Measurements from ENCODE around the gene TCP1. TPM values are rescaled to one million over a fixed set of nuclear protein-coding genes. Genes with fewer than 3 reads are reported as not detected.
A peak's percentile ranks its signal among the peaks of the same experiment; 100 is the strongest.

The TCP1 gene
- total RNA-seq, 1 donor from 2014 or later = 254 TPM

- peaks cover 5% of the 10 kb centered on the region for H3K9me3 Mint-ChIP-seq (ENCODE audit: unreplicated experiment)
- H3K4me3 Mint-ChIP-seq (ENCODE audit: unreplicated experiment) = peak overlapping the region; percentile 93
- no peaks in the 10 kb centered on the region for H3K36me3 Mint-ChIP-seq (ENCODE audit: unreplicated experiment)
- peak overlapping the region; percentile 81 for H3K27ac Mint-ChIP-seq (ENCODE audit: unreplicated experiment)
- DNase-seq = no peak
- peaks cover 8% of the 10 kb centered on the region for H3K27me3 Mint-ChIP-seq (ENCODE audit: unreplicated experiment)
- TF ChIP-seq CTCF (IDR thresholded peaks at IDR 0.05; ENCODE audit: partially characterized antibody, unreplicated experiment) = no peak
- peaks cover 14% of the 10 kb centered on the region for H3K4me1 Mint-ChIP-seq (ENCODE audit: low read depth, unreplicated experiment)
These were observed 26.6 kb downstream of the TCP1 start for GRCh38 chr6:159762681-159763293.

GRCh38 chr6:159761873-159762680 lies 27.3 kb downstream of the TCP1 start, which contains the start of gene ACAT2:
Gene ACAT2 (plus strand): TSS chr6:159762045. CDS start chr6:159762088, 43 bp downstream.
- Mint-ChIP-seq H3K4me3 (ENCODE audit: unreplicated experiment) (peak within 1 kb of the TSS; percentile 93), H3K4me1 (ENCODE audit: low read depth, unreplicated experiment) (peaks cover 14% of the 10 kb centered on the region), H3K27me3 (ENCODE audit: unreplicated experiment) (peaks cover 8% of the 10 kb centered on the region), H3K27ac (ENCODE audit: unreplicated experiment) (peak within 1 kb of the TSS; percentile 84), H3K36me3 (ENCODE audit: unreplicated experiment) (no peaks in the 10 kb centered on the region), H3K9me3 (ENCODE audit: unreplicated experiment) (peaks cover 5% of the 10 kb centered on the region)
- DNase-seq = peak; percentile 97
- no peak for TF ChIP-seq CTCF (IDR thresholded peaks at IDR 0.05; ENCODE audit: partially characterized antibody, unreplicated experiment)

GRCh38 chr6:159761129-159761872 lies 28.1 kb downstream of the TCP1 start:
- H3K4me3 Mint-ChIP-seq (ENCODE audit: unreplicated experiment) = peak overlapping the region; percentile 92
- H3K27ac Mint-ChIP-seq (ENCODE audit: unreplicated experiment) = peak overlapping the region; percentile 84
- DNase-seq = peak; percentile 28
- H3K27me3 Mint-ChIP-seq (ENCODE audit: unreplicated experiment) = peaks cover 8% of the 10 kb centered on the region
- peaks cover 5% of the 10 kb centered on the region for H3K9me3 Mint-ChIP-seq (ENCODE audit: unreplicated experiment)
- H3K4me1 Mint-ChIP-seq (ENCODE audit: low read depth, unreplicated experiment) = peaks cover 14% of the 10 kb centered on the region
- no peaks in the 10 kb centered on the region for H3K36me3 Mint-ChIP-seq (ENCODE audit: unreplicated experiment)
- TF ChIP-seq CTCF (IDR thresholded peaks at IDR 0.05; ENCODE audit: partially characterized antibody, unreplicated experiment) = no peak

GRCh38 chr6:159760602-159761057 lies 28.8 kb downstream of the TCP1 start:
- no peaks in the 10 kb centered on the region for H3K36me3 Mint-ChIP-seq (ENCODE audit: unreplicated experiment)
- TF ChIP-seq CTCF (IDR thresholded peaks at IDR 0.05; ENCODE audit: partially characterized antibody, unreplicated experiment) = no peak
- peaks cover 5% of the 10 kb centered on the region for H3K9me3 Mint-ChIP-seq (ENCODE audit: unreplicated experiment)
- H3K27ac Mint-ChIP-seq (ENCODE audit: unreplicated experiment) = peak overlapping the region; percentile 71
- H3K4me3 Mint-ChIP-seq (ENCODE audit: unreplicated experiment) = peak overlapping the region; percentile 92
- H3K4me1 Mint-ChIP-seq (ENCODE audit: low read depth, unreplicated experiment) = peaks cover 13% of the 10 kb centered on the region
- no peak for DNase-seq
- H3K27me3 Mint-ChIP-seq (ENCODE audit: unreplicated experiment) = peaks cover 8% of the 10 kb centered on the region
